Activated CD4-positive, alpha-beta T cell treated with anti-CD3 and anti-CD28 coated beads, Interleukin-10, Interleukin-2, amounts not matched to agents 100 ng/mL and 50 ng/mL, durations not matched to agents 16 hours and 8 hours (primary cell): ENCODE results near the gene SYNDIG1.

Experiments
- DNase-seq: peaks from one replicate; pipeline ENCODE4 v3.0.0-alpha.2; 2020

SYNDIG1 gene

DNA sequence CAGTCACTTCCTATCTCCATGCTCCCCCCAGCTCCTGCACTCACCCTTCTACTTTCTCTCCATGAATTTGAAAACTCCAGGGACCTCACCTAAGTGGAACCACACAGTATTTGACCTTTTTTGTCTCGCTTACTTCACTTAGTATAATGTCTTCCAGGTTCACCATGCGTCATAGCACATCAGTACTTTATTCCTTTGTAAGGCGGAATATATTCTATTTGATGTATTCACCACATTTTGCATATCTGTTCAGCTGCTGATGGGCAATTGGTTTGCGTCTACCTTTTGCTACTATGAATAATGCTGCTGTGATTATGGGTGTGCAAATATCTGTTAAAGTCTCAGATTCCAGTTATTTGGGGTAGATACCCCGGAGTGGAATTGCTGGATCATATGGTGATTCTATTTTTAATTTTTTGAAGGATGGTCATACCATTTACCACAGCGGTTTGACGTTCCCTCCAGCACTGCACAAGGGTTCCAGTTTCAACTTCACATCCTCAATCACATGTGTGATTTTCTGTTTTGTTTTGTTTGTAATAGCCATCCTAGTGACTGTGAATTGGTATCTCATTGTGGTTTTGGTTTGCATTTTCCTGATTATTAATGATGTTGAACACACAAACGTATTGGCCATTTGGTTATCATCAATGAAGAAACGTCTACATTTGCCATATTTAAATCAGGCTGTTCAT, 20.3 kb upstream of the SYNDIG1 start:
- no peak for DNase-seq

DNA sequence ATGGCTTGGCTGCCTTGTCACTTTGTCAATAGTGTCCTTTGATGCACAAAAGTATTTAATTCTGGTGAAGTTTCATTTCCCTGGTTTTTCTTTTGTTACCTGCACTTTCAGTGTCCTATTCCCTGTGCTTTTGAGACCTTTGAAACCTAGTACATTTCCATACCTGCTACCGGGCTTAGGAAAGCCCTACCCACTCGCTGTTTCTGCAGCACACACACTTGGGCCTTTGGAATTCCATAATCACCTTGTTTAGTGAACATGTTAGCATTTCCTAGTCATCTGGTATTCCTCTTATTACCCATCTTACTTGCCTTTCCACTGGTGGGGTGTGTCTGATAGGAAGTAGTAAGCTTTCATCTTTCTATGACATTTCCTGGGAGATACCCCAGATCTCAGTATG, 19.3 kb upstream of the SYNDIG1 start:
- DNase-seq = no peak

DNA sequence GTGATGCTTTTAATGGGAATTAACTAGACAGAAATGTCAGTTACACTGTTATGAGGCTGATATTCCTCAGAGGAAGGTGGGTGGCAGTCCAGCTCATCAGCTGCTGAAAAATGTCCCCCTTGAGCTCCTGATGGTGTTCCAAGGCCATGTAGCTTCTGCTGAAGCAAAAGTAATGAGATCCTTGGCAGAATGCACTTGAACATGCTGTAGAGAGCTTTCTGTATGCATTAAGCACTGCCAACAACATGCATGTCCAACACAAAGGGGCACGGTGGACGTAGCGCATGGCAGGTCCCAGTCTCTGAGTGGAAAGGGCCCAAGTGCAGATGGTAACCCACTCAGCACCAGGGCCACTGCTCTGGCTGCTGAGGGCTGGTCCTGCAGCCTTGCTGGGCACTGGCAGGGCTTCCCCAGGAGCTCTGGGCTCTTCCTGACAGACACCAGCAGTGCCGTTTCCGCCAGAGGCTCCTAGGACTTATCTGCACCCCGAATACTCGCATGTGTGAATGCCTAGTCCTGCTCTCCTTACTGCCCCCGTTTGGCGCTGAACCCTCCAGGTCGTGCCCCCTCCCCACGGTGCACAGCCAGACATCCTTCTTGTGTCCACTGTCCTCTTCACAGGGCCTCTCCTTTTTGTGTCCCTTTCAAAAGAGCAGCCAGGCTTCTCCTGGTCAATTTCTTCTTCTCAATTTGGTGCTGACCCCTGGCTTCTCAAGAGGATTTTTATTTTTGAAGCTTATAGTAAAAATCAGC, 18.6 kb upstream of the SYNDIG1 start:
- DNase-seq = no peak

- no peak for DNase-seq
Measured at GRCh38 chr20:24451428-24451827, 18.0 kb upstream of the SYNDIG1 start.

GRCh38 chr20:24452016-24452415, 17.4 kb upstream of the SYNDIG1 start:
- no peak for DNase-seq

GRCh38 chr20:24452498-24453127, 16.8 kb upstream of the SYNDIG1 start:
- no peak for DNase-seq

DNA sequence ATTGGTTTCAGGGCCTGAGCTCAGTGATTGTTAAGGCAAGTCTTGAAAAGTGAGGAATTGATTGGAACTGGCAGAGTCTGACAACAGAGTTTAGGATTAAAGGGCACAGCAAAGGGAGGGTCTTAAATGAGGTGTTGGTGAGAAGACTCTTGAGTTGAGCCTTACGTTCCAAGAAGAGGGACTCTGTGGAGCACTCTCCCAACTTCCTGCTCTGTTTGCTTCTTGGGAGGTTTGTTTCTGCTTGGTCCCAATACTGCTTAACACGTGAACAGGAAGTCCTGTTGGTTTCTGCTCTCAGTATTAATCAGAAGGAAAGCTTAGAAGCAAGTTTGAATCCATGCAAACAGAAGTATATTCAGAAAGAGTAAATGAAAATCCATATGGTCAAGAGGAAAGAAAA, 15.6 kb upstream of the SYNDIG1 start:
- DNase-seq = peak; percentile 16

- no peak for DNase-seq
Measured at GRCh38 chr20:24455081-24455480, 14.3 kb upstream of the SYNDIG1 start.

- no peak for DNase-seq
Measured at GRCh38 chr20:24456398-24456781, 13.0 kb upstream of the SYNDIG1 start.

GRCh38 chr20:24458436-24458835, 11.0 kb upstream of the SYNDIG1 start:
- DNase-seq = no peak

DNA sequence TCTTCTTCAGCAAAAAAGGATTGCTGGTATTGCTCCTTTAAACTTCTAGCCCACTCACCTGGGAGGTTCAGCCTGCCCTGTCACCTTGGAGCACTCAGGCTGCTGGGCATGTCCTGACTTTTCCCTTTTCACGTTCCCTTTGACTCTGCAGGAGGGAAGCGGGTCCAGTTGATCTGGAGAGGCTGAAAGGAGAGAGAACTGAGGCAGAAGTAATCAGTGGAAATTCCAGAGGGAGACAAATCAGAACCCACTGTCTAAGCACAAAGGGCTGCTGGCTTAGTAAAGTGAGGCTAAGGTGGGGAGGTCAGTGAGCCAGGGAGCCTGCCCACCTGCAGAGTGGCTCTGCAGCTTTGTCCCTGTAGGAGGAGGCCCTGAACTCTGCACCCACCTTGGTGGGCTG, 9.7 kb upstream of the SYNDIG1 start:
- no peak for DNase-seq

DNA sequence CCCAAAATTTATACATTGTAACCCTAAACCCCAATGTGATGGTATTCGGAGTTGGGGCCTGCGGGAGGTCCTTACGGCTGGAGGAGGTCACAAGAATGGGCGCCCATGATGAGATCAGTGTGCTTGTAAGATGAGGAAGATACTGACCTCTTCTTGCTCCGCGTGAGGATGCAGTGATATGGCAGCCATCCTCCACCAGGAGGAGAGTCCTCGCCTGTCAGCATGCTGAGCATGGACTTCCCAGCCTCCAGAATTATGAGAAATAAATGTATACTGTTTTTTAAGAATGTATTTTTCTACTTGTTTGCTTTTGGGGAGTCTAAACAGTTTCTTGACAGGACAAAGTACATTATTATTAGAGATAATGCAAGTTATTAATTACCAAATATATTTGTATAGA, 8.7 kb upstream of the SYNDIG1 start:
- no peak for DNase-seq

- no peak for DNase-seq
Measured at GRCh38 chr20:24461848-24462247, 7.6 kb upstream of the SYNDIG1 start.

DNA sequence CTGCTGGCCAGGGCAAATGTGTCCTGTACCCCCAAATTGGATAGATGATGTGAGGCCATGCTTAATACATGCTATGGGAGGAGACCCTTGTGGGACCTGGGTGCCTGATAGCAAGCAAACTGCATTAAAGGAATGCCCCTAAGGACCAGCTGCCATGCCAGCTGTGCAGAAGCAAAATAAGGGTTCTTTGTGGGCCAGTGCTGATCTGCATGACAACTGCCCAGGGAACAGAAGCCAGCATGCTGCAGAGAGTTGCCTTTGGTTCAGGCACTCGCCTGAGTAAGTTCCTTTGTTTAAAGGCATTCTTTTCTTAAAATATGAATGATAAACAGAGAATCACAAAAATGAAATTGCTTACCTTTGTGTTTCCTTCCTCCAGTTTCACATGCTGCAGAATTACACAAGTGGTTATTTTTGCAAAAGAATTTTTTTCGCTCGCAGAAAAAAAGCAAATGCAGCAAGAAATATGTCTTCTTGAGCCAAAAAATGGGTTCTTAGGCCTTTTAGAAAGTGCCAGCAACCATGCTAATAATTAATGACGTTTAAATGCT, 6.9 kb upstream of the SYNDIG1 start:
- no peak for DNase-seq

- DNase-seq = no peak
Measured at GRCh38 chr20:24465159-24465558, 4.3 kb upstream of the SYNDIG1 start.

- DNase-seq = no peak
Measured at GRCh38 chr20:24465730-24466129, 3.7 kb upstream of the SYNDIG1 start.

DNA sequence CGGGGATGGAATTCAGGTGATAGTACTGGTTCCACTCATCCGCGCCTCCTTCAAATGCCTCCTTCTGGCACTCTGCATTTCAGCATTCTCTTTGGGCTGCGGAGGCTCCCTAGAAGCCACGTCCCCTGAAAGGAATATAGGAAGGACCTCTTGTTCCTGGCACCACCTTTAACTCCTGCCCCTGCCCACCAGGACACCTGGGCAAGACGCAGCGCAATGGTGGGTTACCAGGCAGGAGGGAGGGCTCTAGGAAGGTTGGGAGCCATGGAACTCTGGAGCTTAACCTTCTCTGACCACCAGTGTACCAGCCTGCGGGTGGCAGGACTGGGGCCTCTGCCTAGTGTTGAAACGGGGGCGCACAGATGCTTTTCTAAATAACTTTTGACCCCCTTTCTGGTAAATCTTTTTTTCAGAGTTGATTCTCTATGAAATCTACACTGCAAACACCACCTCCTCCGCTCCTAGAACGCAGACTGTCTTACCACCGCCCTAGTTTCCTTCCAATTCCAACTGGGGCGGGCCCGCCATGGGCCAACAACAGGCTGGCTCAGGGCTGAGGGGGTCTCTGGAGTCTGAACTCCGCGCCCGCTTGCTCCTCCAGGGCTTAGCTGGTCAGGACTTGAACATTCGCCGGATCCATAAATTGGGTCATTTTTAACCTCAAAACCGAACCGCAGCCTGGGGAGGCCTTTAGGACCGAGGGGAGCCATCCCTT, 871 bp upstream of the SYNDIG1 start:
- DNase-seq = no peak

DNA sequence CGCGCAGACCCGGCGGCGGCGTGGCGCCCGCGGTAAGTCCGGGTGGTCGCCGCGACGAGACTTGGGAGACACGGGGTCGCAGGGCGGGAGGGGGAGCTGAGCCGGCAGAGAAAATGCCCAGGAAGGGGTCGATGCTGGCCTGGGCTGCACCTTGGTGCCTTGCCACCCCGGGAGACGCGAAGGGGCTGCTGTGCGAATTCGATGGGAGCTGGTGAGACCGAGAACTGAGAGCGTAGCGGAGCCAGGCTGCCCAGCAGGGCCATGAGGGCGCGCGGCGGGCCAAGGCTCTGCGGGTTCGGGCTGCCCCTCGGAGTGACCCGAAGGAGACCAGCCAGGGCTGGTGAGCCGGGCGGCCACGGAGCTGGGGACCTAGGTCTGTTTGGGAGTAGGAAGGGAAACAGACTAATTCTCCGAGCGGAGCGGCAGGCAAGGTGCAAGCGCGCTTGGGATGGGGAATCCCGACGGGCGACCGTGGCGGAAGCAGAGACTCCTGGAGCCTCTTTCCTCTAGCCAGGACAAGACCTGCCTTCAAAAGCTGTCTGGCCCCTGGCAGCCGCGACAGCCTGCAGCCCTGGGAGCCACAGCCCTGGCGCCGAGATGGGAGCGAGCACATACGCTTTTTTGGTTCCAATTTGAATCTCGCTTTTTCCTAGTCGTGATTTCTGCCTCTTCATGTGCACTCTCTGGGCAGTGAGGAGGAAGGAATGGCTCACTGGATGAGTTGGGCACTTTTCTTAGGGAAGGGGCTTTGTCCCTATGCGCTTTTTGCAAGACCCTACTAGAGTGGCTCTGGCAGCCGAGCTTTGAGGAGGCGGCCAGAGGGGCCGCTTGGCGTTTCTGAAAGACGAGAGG, 691 bp downstream of the SYNDIG1 start:
- DNase-seq = no peak

DNA sequence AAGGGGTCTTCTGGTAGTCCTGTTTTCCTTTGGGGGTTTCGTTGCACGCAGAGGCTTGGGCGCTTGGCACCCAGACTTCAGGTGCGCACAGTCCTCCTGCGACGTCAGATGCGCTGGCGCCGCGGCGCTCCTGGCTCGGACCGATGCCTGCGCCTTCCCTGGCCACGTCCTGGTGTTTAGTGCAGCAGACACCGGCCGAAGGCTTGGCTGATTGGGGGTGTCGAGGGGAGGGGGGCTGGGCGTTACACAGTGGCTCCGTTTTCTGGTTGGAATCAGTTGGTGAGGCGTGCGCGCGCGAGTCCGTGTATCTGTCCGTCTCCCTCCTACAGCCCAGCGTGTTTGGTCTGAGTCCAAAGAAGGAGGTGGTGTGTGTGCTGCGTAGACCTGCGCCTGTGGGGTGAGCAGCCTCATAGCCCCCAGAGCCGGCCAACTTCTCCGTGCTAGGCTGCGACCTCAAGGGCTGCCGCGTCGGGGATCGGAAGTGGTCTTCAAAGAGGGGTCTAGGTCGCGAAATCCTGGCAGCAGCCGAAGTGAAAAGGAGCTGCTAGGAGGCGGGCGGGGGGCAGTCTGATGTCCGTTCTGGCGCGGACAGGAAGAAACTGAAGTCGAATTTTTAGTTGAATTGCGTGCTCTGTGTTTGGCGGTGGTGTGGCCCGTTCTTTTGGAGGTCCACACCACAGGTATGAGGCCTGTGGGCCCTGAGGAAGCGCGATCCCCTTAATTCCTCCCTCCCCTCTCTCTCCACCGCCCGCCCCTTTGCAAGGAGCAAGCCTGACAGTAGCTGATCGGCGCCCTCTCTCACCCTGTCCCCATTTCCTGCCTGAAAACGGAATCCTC, 1.5 kb downstream of the SYNDIG1 start:
- DNase-seq = no peak

- DNase-seq = no peak
Measured at GRCh38 chr20:24472426-24472825, 3.0 kb downstream of the SYNDIG1 start.
